ENCODE data around the gene FNDC5.

The FNDC5 gene

DNA sequence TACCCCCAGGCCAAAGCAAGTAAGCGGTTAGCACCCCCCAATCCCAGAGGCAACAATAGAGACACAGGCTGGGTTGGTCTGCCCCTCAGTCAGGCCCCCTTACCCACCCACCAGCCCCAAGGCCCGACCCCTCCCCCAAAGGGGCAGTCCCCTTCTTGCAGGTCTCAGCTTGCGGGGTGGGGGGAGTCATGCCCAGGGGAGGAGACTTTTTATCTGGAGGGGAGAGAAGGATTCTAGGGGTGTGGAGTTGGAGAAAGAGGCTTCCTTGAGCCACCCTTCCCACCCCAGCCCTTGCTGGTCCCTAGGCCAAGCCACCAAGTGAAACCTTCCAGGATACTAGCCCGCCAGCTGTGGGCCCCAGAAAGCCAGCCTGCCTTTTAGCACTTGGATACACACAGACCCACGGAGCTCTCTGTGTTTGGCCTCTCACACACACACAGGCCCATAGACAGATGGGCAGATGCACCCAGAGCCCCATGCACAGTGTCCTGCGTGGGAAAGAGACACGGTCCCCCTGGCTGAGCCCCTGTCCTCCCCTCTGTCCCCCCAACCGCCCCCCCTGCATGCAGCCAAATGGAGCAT, 23.4 kb upstream of the FNDC5 start:
- no peak for DNase-seq (ENCODE audit: low read depth in 1 of 2, low spot score in 1 of 2)
- in situ Hi-C loops (cut with HindIII; ENCODE audit: low pct_unique_long_range_greater_than_20kb, low sequenced_read_pairs) = no loop called here
- no peak for TF ChIP-seq JUND (IDR thresholded peaks at IDR 0.05; ENCODE audit: low read depth)

GRCh38 chr1:32893198-32894018, 22.7 kb upstream of the FNDC5 start:
- no peak for DNase-seq (ENCODE audit: low read depth in 1 of 2, low spot score in 1 of 2)
- no peak for TF ChIP-seq JUND (IDR thresholded peaks at IDR 0.05; ENCODE audit: low read depth)
- in situ Hi-C loops (cut with HindIII; ENCODE audit: low pct_unique_long_range_greater_than_20kb, low sequenced_read_pairs) = no loop called here

- peak in 1 of 2 experiments; percentile 29 for DNase-seq (ENCODE audit: low read depth in 1 of 2, low spot score in 1 of 2)
- in situ Hi-C loops (cut with HindIII; ENCODE audit: low pct_unique_long_range_greater_than_20kb, low sequenced_read_pairs) = no loop called here
- TF ChIP-seq JUND (IDR thresholded peaks at IDR 0.05; ENCODE audit: low read depth) = no peak
These were observed 21.9 kb upstream of the FNDC5 start for GRCh38 chr1:32892368-32893197.

- in situ Hi-C loops (cut with HindIII; ENCODE audit: low pct_unique_long_range_greater_than_20kb, low sequenced_read_pairs) = no loop called here
- no peak for DNase-seq (ENCODE audit: low read depth in 1 of 2, low spot score in 1 of 2)
- TF ChIP-seq JUND (IDR thresholded peaks at IDR 0.05; ENCODE audit: low read depth) = no peak
These were observed 20.9 kb upstream of the FNDC5 start for GRCh38 chr1:32891630-32892029.

DNA sequence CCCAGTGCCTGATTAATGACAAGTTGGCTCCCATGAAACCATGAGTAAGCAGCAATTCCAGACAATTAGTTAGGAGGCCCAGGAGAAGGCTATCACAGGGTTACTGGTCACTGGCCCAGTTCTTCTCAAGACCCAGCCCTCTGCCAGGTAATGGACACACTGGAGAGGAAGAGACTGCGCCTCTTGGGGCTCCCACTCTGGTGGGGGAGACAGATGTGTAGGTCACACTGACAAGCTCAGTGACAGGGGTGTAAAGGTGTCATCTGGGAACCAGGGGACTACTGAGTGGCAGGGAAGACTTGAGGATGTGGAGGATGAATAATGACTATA, 20.5 kb upstream of the FNDC5 start:
- in situ Hi-C loops (cut with HindIII; ENCODE audit: low pct_unique_long_range_greater_than_20kb, low sequenced_read_pairs) = no loop called here
- no peak for DNase-seq (ENCODE audit: low read depth in 1 of 2, low spot score in 1 of 2)
- no peak for TF ChIP-seq JUND (IDR thresholded peaks at IDR 0.05; ENCODE audit: low read depth)

DNA sequence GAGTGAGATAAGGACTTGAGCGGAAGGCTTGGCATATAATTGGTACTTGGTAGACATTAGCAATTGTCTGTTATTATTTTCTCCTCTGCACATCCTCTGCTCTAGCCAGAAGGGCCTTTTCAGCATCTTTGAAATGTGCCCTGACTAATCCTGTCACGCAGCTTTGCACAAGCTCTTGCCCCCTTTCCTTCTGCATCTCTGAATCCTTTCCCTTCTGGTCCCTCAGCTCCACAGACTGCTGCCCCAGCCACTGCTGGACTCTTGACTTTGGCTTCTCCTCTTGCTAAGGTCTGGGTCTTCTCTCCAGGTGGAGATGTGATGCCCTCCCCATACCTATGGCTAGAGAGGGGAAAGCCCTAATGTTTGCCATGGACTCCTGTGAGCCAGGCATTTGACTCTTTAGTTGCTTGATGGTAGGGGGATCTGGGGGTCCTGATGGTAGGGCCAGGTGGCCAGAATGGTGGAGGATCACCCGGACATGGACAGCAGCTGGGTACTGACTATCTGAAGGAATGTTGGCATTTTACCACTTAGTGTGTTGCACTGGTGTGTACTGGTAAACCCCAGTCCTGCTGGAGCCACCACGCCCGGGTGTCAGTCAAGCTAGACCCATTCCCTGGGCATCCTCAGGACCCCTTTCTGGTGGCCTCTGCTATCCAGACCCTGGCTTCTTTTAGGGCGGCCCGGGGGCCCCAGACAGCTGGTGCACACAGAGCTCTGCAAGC, 20.0 kb upstream of the FNDC5 start:
- in situ Hi-C loops (cut with HindIII; ENCODE audit: low pct_unique_long_range_greater_than_20kb, low sequenced_read_pairs) = no loop called here
- DNase-seq (ENCODE audit: low read depth in 1 of 2, low spot score in 1 of 2) = no peak
- no peak for TF ChIP-seq JUND (IDR thresholded peaks at IDR 0.05; ENCODE audit: low read depth)

- DNase-seq (ENCODE audit: low read depth in 1 of 2, low spot score in 1 of 2) = no peak
- TF ChIP-seq JUND (IDR thresholded peaks at IDR 0.05; ENCODE audit: low read depth) = no peak
- in situ Hi-C loops (cut with HindIII; ENCODE audit: low pct_unique_long_range_greater_than_20kb, low sequenced_read_pairs) = no loop called here
These were observed 19.1 kb upstream of the FNDC5 start for GRCh38 chr1:32889731-32890278.

DNA sequence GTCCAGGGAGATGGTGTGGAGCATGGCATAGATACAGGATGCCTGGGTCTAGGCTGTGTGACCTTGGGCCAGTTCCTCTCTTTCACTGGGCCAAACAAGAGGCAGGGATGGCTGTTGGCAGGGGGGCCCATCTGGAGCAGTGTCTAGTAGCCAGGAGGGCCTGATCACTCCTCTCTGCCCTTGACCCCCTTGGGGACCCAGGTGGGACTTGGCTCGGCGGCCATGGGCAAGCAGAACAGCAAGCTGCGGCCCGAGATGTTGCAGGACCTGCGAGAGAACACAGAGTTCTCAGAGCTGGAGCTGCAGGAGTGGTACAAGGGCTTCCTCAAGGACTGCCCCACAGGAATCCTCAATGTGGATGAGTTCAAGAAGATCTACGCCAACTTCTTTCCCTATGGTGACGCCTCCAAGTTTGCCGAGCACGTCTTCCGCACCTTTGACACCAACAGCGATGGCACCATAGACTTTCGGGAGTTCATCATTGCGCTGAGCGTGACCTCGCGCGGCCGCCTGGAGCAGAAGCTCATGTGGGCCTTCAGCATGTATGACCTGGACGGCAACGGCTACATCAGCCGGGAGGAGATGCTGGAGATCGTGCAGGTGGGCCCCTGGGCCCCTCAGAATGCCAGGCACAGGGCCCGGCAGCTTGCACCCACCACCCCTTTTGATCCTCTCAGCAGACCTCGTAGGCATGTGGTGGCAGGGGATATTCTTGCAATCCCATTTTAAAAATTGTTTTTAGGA, 18.1 kb upstream of the FNDC5 start:
- no peak for DNase-seq (ENCODE audit: low read depth in 1 of 2, low spot score in 1 of 2)
- in situ Hi-C loops (cut with HindIII; ENCODE audit: low pct_unique_long_range_greater_than_20kb, low sequenced_read_pairs) = no loop called here
- no peak for TF ChIP-seq JUND (IDR thresholded peaks at IDR 0.05; ENCODE audit: low read depth)

DNA sequence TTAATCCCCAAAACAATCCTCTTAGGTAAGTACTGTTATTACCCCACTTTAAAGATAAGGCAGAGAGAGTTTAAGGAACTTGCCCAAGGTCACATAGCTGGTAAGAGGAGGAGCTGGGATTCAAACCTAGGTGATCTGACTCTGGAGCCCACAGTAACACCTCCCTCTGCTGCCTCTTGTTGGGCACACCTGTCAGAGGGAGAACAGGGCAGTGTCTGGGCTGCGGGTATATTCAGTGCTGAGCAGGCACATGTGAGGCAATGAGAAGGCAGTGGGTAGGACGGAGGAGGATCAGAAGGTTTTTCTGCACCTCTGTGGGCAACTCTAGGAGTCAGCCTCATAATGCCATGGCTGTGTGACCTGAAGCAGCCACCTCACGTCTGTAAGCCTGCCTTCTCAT, 17.4 kb upstream of the FNDC5 start:
- in situ Hi-C loops (cut with HindIII; ENCODE audit: low pct_unique_long_range_greater_than_20kb, low sequenced_read_pairs) = no loop called here
- no peak for DNase-seq (ENCODE audit: low read depth in 1 of 2, low spot score in 1 of 2)
- no peak for TF ChIP-seq JUND (IDR thresholded peaks at IDR 0.05; ENCODE audit: low read depth)

DNA sequence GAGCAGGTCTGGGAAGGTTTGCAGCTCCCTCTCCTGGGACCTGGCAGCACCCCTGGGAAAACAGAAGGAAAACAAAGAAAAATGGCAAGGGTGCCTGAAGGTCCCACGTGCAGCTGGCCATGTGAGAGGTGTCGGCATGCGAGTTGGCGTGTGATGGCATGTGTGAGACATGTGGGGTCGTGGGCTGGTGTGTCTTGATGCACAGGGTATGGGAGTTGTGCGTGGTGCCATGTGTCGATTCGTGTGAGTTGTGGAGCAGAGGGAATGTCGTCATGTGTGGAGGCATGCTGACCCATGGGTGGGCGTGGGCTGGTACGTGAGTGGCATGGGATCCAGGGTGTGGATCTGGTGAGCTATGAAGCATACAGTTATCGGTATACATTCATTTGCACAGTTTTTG, 16.9 kb upstream of the FNDC5 start:
- DNase-seq (ENCODE audit: low read depth in 1 of 2, low spot score in 1 of 2) = no peak
- in situ Hi-C loops (cut with HindIII; ENCODE audit: low pct_unique_long_range_greater_than_20kb, low sequenced_read_pairs) = no loop called here
- no peak for TF ChIP-seq JUND (IDR thresholded peaks at IDR 0.05; ENCODE audit: low read depth)

- no peak for DNase-seq (ENCODE audit: low read depth in 1 of 2, low spot score in 1 of 2)
- in situ Hi-C loops (cut with HindIII; ENCODE audit: low pct_unique_long_range_greater_than_20kb, low sequenced_read_pairs) = no loop called here
- TF ChIP-seq JUND (IDR thresholded peaks at IDR 0.05; ENCODE audit: low read depth) = no peak
These were observed 16.2 kb upstream of the FNDC5 start for GRCh38 chr1:32886828-32887414.

Measured in T47D (cell line).